Vagina (tissue), 2 donors: ENCODE results near the gene DOCK2.

Source experiments
- CTCF ChIP-seq, 3 experiments: fragments of 450-650 bp in 2 of 3; fragments of 200-600 bp in 1 of 3; sonication (generic) in 1 of 3; IDR thresholded peaks; one replicate each; pipeline ENCODE4 v1.5.1; 2017 to 2019; ENCODE audit warnings: antibody characterized with exemption in 3 of 3, mild to moderate bottlenecking in 2 of 3, moderate library complexity in 2 of 3
- POLR2A ChIP-seq, 2 donors: fragments of 450-650 bp; IDR thresholded peaks; one replicate each; pipeline ENCODE4 v1.6.1; 2017; ENCODE audit warnings: antibody characterized with exemption in 2 of 2, mild to moderate bottlenecking in 2 of 2, moderate library complexity in 2 of 2
- POLR2AphosphoS5 ChIP-seq, 2 donors: sonication (generic); formaldehyde crosslinking; IDR thresholded peaks; one replicate each; pipeline ENCODE4 v1.9.0; 2017; ENCODE audit warnings: antibody characterized with exemption in 2 of 2, mild to moderate bottlenecking in 2 of 2, low read depth in 1 of 2; ENCODE audit not compliant: insufficient read depth in 1 of 2

GRCh38 chr5:169724303-169725087, 87.4 kb downstream of the DOCK2 start:
- TF ChIP-seq CTCF (IDR thresholded peaks at IDR 0.05) (no peak), POLR2A (IDR thresholded peaks at IDR 0.05) (no peak), POLR2AphosphoS5 (IDR thresholded peaks at IDR 0.05; ENCODE audit: insufficient read depth in 1 of 2, low read depth in 1 of 2) (no peak)
